Uterus (tissue), 2 donors: ENCODE data around the gene RENBP.

Experiments
- CTCF ChIP-seq, 4 experiments: fragments of 200-600 bp in 2 of 4; fragments of 450-650 bp in 2 of 4; sonication (generic) in 2 of 4; IDR thresholded peaks; one replicate each; pipeline ENCODE4 v1.5.1; 2016 to 2019; ENCODE audit warnings: antibody characterized with exemption in 4 of 4, mild to moderate bottlenecking in 2 of 4, moderate library complexity in 1 of 4
- POLR2A ChIP-seq, 2 donors: fragments of 450-650 bp; IDR thresholded peaks; one replicate each; pipeline ENCODE4 v1.6.1; 2016; ENCODE audit warnings: antibody characterized with exemption in 2 of 2, mild to moderate bottlenecking in 1 of 2, moderate library complexity in 1 of 2

- TF ChIP-seq CTCF (IDR thresholded peaks at IDR 0.05) = no peak
- no peak for TF ChIP-seq POLR2A (IDR thresholded peaks at IDR 0.05)
These were observed 57.5 kb downstream of the RENBP start for GRCh38 chrX:153886915-153887314.
